HS-5 (cell line): ENCODE results near the gene ANHX.

ENCODE experiments used
- DNase-seq: peaks from one replicate; pipeline ENCODE4 v3.0.0-alpha.2; 2012; ENCODE audit warnings: low read depth

ANHX gene

GRCh38 chr12:133202493-133203343, 33.0 kb downstream of the ANHX start:
- DNase-seq: no peak

GRCh38 chr12:133201888-133202287, 33.8 kb downstream of the ANHX start:
- DNase-seq: no peak

- no peak for DNase-seq
These were observed 42.8 kb downstream of the ANHX start for GRCh38 chr12:133192847-133193246.

GRCh38 chr12:133190176-133190575, 45.5 kb downstream of the ANHX start:
- no peak for DNase-seq

- peak; percentile 56 for DNase-seq
These were observed 54.3 kb downstream of the ANHX start, which contains the start of gene ZNF268 for GRCh38 chr12:133181238-133181959. Gene ZNF268 (plus strand): TSS chr12:133181495. CDS start chr12:133181998, 503 bp downstream.

GRCh38 chr12:133180669-133181068, 55.0 kb downstream of the ANHX start:
- DNase-seq: no peak

GRCh38 chr12:133174901-133175300, 60.8 kb downstream of the ANHX start:
- DNase-seq: no peak

- DNase-seq: no peak
These were observed 63.2 kb downstream of the ANHX start for GRCh38 chr12:133172491-133172890.
